IMR-90 (cell line): ENCODE data around the gene ARHGEF37. TPM values are rescaled to one million over a fixed set of nuclear protein-coding genes. Genes with fewer than 3 reads are reported as not detected.

Source experiments
- ATAC-seq: fragments of 200-7000 bp; cut with Tn5 transposase; 2 replicates; pipeline ENCODE4 v1.9.1; 2020; ENCODE audit warnings: low read depth, mild to moderate bottlenecking, moderate library complexity
- BruUV-seq: library from RNA; stranded (reverse); fragments of 400-500 nt; replicated peaks from 2 replicates; lab custom pipeline; 2021; lab: Mats Ljungman, UMichigan
- CTCF ChIA-PET: fragments of 300-600 bp; formaldehyde crosslinking; extraction: SDS; loops from one replicate; lab custom pipeline; 2021; ENCODE audit warnings: antibody characterized with exemption; lab: Yijun Ruan, JAX
- POLR2A ChIA-PET: fragments of 300-600 bp; sonication (Branson Sonifier 250); formaldehyde crosslinking; loops from one replicate; lab custom pipeline; 2022; ENCODE audit warnings: antibody characterized with exemption; ENCODE audit not compliant: unreplicated experiment; lab: Charles Lee
- DNase-seq: peaks from one replicate; pipeline ENCODE4 v3.0.0; 2013
- H2AFZ ChIP-seq: replicated peaks from 2 replicates; pipeline ENCODE3; 2013; ENCODE audit warnings: low read length, mild to moderate bottlenecking; ENCODE audit not compliant: poor library complexity
- H2AK5ac ChIP-seq: 2 replicates; pipeline ENCODE4 v1.6.1; 2013; ENCODE audit warnings: low read depth, low read length, inconsistent platforms
- H2AK9ac ChIP-seq: replicated peaks from 2 replicates; pipeline ENCODE3; 2013; ENCODE audit warnings: mild to moderate bottlenecking, low read depth, low read length, moderate library complexity; ENCODE audit not compliant: poor library complexity
- H2BK120ac ChIP-seq: 2 replicates; pipeline ENCODE4 v1.6.1; 2013; ENCODE audit warnings: low read depth, low read length, inconsistent platforms
- H2BK15ac ChIP-seq: 3 replicates; pipeline ENCODE4 v1.6.1; 2013; ENCODE audit warnings: low read depth, low read length, inconsistent platforms
- H2BK20ac ChIP-seq: 2 replicates; pipeline ENCODE4 v1.6.1; 2013; ENCODE audit warnings: low read depth, mild to moderate bottlenecking, inconsistent platforms, low read length, moderate library complexity
- H2BK5ac ChIP-seq: 2 replicates; pipeline ENCODE4 v1.6.1; 2013; ENCODE audit warnings: mild to moderate bottlenecking, low read depth, low read length, inconsistent platforms; ENCODE audit not compliant: poor library complexity, severe bottlenecking
- H3K14ac ChIP-seq: replicated peaks from 2 replicates; pipeline ENCODE4 v1.6.1; 2013; ENCODE audit warnings: low read depth, low read length, inconsistent platforms
- H3K18ac ChIP-seq: 2 replicates; pipeline ENCODE4 v1.6.1; 2013; ENCODE audit warnings: low read depth, low read length, control low read depth
- H3K23ac ChIP-seq: 2 replicates; pipeline ENCODE4 v1.6.1; 2013; ENCODE audit warnings: low read depth, low read length, inconsistent platforms
- H3K27ac ChIP-seq: 2 replicates; pipeline ENCODE4 v1.5.1; 2013; ENCODE audit warnings: mild to moderate bottlenecking, control low read depth, low read length; ENCODE audit not compliant: insufficient read depth
- H3K27me3 ChIP-seq: 2 replicates; pipeline ENCODE4 v1.6.1; 2013; ENCODE audit warnings: low read length; ENCODE audit not compliant: control insufficient read depth, insufficient read depth
- H3K36me3 ChIP-seq: 2 replicates; pipeline ENCODE4 v1.6.1; 2013; ENCODE audit warnings: low read length, mixed read lengths; ENCODE audit not compliant: control insufficient read depth, insufficient read depth
- H3K4ac ChIP-seq: 2 replicates; pipeline ENCODE4 v1.6.1; 2013; ENCODE audit warnings: low read depth, low read length, inconsistent platforms
- H3K4me1 ChIP-seq: 2 replicates; pipeline ENCODE4 v1.6.1; 2013; ENCODE audit warnings: low read length, mixed read lengths; ENCODE audit not compliant: control insufficient read depth, insufficient read depth
- H3K4me2 ChIP-seq: 2 replicates; pipeline ENCODE4 v1.6.1; 2013; ENCODE audit warnings: low read depth, mild to moderate bottlenecking, control low read depth, low read length, moderate library complexity
- H3K4me3 ChIP-seq: 2 replicates; pipeline ENCODE4 v1.5.1; 2013; ENCODE audit warnings: low read depth, mild to moderate bottlenecking, control low read depth, low read length, moderate library complexity; ENCODE audit not compliant: insufficient read depth
- H3K56ac ChIP-seq: 2 replicates; pipeline ENCODE4 v1.6.1; 2013; ENCODE audit warnings: low read length, inconsistent platforms; ENCODE audit not compliant: insufficient read depth; ENCODE audit errors: extremely low read depth
- H3K79me1 ChIP-seq, 2 experiments: 2 replicates each; pipeline ENCODE4 v1.6.1; 2013; ENCODE audit warnings: low read length in 2 of 2, inconsistent platforms in 1 of 2, low read depth in 1 of 2
- H3K9ac ChIP-seq: 2 replicates; pipeline ENCODE4 v1.6.1; 2013; ENCODE audit warnings: low read depth, low read length, control low read depth
- H3K9me1 ChIP-seq: 2 replicates; pipeline ENCODE4 v1.6.1; 2013; ENCODE audit warnings: low read length, inconsistent platforms; ENCODE audit not compliant: insufficient read depth
- H3K9me3 ChIP-seq: 2 replicates; pipeline ENCODE4 v1.6.1; 2013; ENCODE audit warnings: low read length; ENCODE audit not compliant: control insufficient read depth, insufficient read depth
- H4K20me1 ChIP-seq: 2 replicates; pipeline ENCODE4 v1.6.1; 2013; ENCODE audit warnings: low read length, inconsistent platforms; ENCODE audit not compliant: insufficient read depth
- H4K5ac ChIP-seq: 2 replicates; pipeline ENCODE4 v1.6.1; 2013; ENCODE audit warnings: mild to moderate bottlenecking, low read depth, low read length, control low read depth
- H4K8ac ChIP-seq, 2 experiments: 2 replicates each; pipeline ENCODE4 v1.6.1; 2013; ENCODE audit warnings: low read depth in 2 of 2, low read length in 2 of 2, control low read depth in 1 of 2, inconsistent platforms in 1 of 2
- H4K91ac ChIP-seq: 2 replicates; pipeline ENCODE4 v1.6.1; 2013; ENCODE audit warnings: low read depth, low read length, inconsistent platforms; ENCODE audit not compliant: insufficient read depth
- BHLHE40 ChIP-seq: fragments of 150-350 bp; IDR thresholded peaks from 2 replicates; pipeline ENCODE4 v1.6.1; 2016; ENCODE audit warnings: mild to moderate bottlenecking, low read depth, low read length
- CEBPB ChIP-seq: IDR thresholded peaks from 2 replicates; pipeline ENCODE4 v1.6.1; 2012; ENCODE audit warnings: low read depth, low read length, improper control_type of control experiment
- CHD1 ChIP-seq: IDR thresholded peaks from 2 replicates; pipeline ENCODE4 v1.6.1; 2012; ENCODE audit warnings: low read depth, low read length, improper control_type of control experiment
- ELK1 ChIP-seq: fragments of 150-350 bp; IDR thresholded peaks from 2 replicates; pipeline ENCODE4 v1.6.1; 2016; ENCODE audit warnings: low read depth, mild to moderate bottlenecking, low read length, moderate library complexity, borderline replicate concordance
- FOS ChIP-seq: fragments of 150-350 bp; IDR thresholded peaks from 2 replicates; pipeline ENCODE4 v1.6.1; 2016; ENCODE audit warnings: low read depth, low read length
- NFE2L2 ChIP-seq: fragments of 150-350 bp; IDR thresholded peaks from 2 replicates; pipeline ENCODE4 v1.6.1; 2016; ENCODE audit warnings: low read depth, mild to moderate bottlenecking, low read length
- RAD21 ChIP-seq: IDR thresholded peaks from 2 replicates; pipeline ENCODE4 v1.6.1; 2012; ENCODE audit warnings: low read length, improper control_type of control experiment
- SMC3 ChIP-seq: fragments of 150-350 bp; IDR thresholded peaks from 2 replicates; pipeline ENCODE4 v1.6.1; 2016; ENCODE audit warnings: low read depth, mild to moderate bottlenecking, antibody characterized with exemption, low read length, moderate library complexity
- USF2 ChIP-seq: fragments of 150-350 bp; IDR thresholded peaks from 2 replicates; pipeline ENCODE4 v1.6.1; 2017; ENCODE audit warnings: mild to moderate bottlenecking, antibody characterized with exemption, low read length, low read depth
- WGBS, 2 experiments: methylation state at CpG; one replicate each; pipeline versions ENCODE4 v1.1.5 to v1.1.7; 2013; ENCODE audit warnings: missing lambda C conversion rate in 2 of 2; ENCODE audit not compliant: insufficient read length in 1 of 2; ENCODE audit errors: extremely low coverage in 2 of 2; 5-methylcytosine and 5-hydroxymethylcytosine counted together
- dilution Hi-C: fragments of 300-500 bp; cut with HindIII; formaldehyde crosslinking; loops from one replicate; pipeline ENCODE4 v1.14.3; 2018; ENCODE audit warnings: low sequenced_read_pairs; ENCODE audit not compliant: unreplicated experiment
- in situ Hi-C: fragments of 300-500 bp; cut with MboI; formaldehyde crosslinking; loops from 3 replicates; pipeline ENCODE4 v1.14.3; 2019; ENCODE audit warnings: low sequenced_read_pairs, inconsistent platforms, mixed read lengths
- intact Hi-C: fragments of 100-400 bp; cut with micrococcal nuclease; formaldehyde crosslinking; loops from 2 replicates; pipeline ENCODE4 v1.10.0; 2022
- polyA plus RNA-seq, 3 experiments: library from polyadenylated mRNA; depleted of rRNA; stranded (reverse); fragments of >200 nt; gene quantifications; 2 replicates each; pipeline ENCODE4 v1.2.3, GENCODE V29; 2012; ENCODE audit warnings: low replicate concordance in 1 of 3
- total RNA-seq: library from RNA; depleted of rRNA; stranded (reverse); fragments of >200 nt; gene quantifications from 2 replicates; pipeline ENCODE4 v1.2.3, GENCODE V29; 2012

ARHGEF37 gene
- total and polyA plus RNA-seq, 2 of the 4 experiments (the other 2 are of a cell fraction): 0.39 to 0.54 TPM

GRCh38 chr5:149645236-149645635 lies 63.9 kb downstream of the ARHGEF37 start:
- POLR2A ChIA-PET: no interaction called here
- no peak overlapping the region for H3K18ac ChIP-seq

More at GRCh38 chr5:149645236-149645635, 63.9 kb downstream of the ARHGEF37 start:
- in situ Hi-C loops (loop anchor here (25.0 kb wide), 2 partner anchors 567 to 792 kb away; partner anchors contain the start of gene RPS14), dilution Hi-C loops (no loop called here), intact Hi-C loops (no loop called here)
- Histone ChIP-seq H3K4me2 (no peak overlapping the region), H4K20me1 (no peaks in the 10 kb centered on the region), H3K4ac (no peak overlapping the region), H3K36me3 (no peaks in the 10 kb centered on the region), H2BK20ac (no peak overlapping the region), H2AK5ac (no peak overlapping the region), H3K9ac (no peak overlapping the region), H2BK15ac (no peak overlapping the region), H2BK5ac (no peak overlapping the region), H3K4me1 (no peaks in the 10 kb centered on the region), H4K91ac (no peak overlapping the region), H2AK9ac (no peak overlapping the region), H3K14ac (no peak overlapping the region), H3K27ac (no peak overlapping the region), H2BK120ac (no peak overlapping the region), H4K5ac (no peak overlapping the region), H3K56ac (no peak overlapping the region), H2AFZ (no peak overlapping the region), H3K23ac (no peak overlapping the region), H3K9me3 (no peaks in the 10 kb centered on the region), H3K27me3 (peaks cover 44% of the 10 kb centered on the region), H3K79me1 (no peaks in the 10 kb centered on the region), H4K8ac (no peak overlapping the region), H3K9me1 (no peaks in the 10 kb centered on the region), H3K4me3 (no peak overlapping the region)
- TF ChIP-seq ELK1: no peak
- no peak for TF ChIP-seq SMC3
- TF ChIP-seq BHLHE40: no peak
- no peak for TF ChIP-seq USF2
- TF ChIP-seq CHD1: no peak
- no peak for TF ChIP-seq FOS
- no peak for TF ChIP-seq CEBPB
- no peak for TF ChIP-seq NFE2L2
- TF ChIP-seq RAD21: no peak
- BruUV-seq: no TSS peak
- DNase-seq: no peak
- ATAC-seq: no peak
- CTCF ChIA-PET: interaction anchor here (2.0 kb wide), 1 partner anchor 22 kb away, joined by 4 read pairs; no protein-coding TSS in a partner anchor
- 54% methylated on average over 8 of the region's 9 CpGs; no CpG with 5 or more reads in 1 of the 2 experiments for WGBS, 2 experiments
